HepG2 (cell line): ENCODE measurements around the gene IRF2BPL. TPM values are rescaled to one million over a fixed set of nuclear protein-coding genes. Genes with fewer than 3 reads are reported as not detected.

Experiments used
- ATAC-seq: fragments of 200-7000 bp; cut with Tn5 transposase; 3 replicates; pipeline ENCODE4 v1.9.1; 2020; ENCODE audit warnings: mild to moderate bottlenecking, moderate library complexity
- BruUV-seq: library from RNA; stranded (reverse); fragments of 400-500 nt; replicated peaks from 2 replicates; lab custom pipeline; 2021; lab: Mats Ljungman, UMichigan
- CTCF ChIA-PET: fragments of 300-600 bp; formaldehyde crosslinking; extraction: SDS; loops from one replicate; lab custom pipeline; 2021; ENCODE audit warnings: low total read pairs, inconsistent platforms, low intra/inter-chr PET ratio; lab: Yijun Ruan, JAX
- POLR2A ChIA-PET: fragments of 350-600 bp; sonication (Branson Sonifier 250); formaldehyde crosslinking; loops from one replicate; lab custom pipeline; 2020; ENCODE audit warnings: antibody characterized with exemption, inconsistent platforms; lab: Yijun Ruan, JAX
- DNase-seq: peaks from one replicate; pipeline ENCODE4 v3.0.0-alpha.2; 2015; ENCODE audit warnings: low spot score
- FAIRE-seq: peaks from 3 replicates; lab custom pipeline; 2011; peaks lifted over from hg19 to GRCh38; lab: Jason Lieb, UNC
- H2AFZ ChIP-seq: one replicate; pipeline ENCODE4 v1.6.1; 2011; ENCODE audit warnings: low read length, inconsistent platforms
- H3K27ac ChIP-seq: fragments of 300-600 bp; 3 replicates; pipeline ENCODE4 v1.8.0; 2011; ENCODE audit warnings: mixed run types, mild to moderate bottlenecking, mixed read lengths, low read length, inconsistent platforms; ENCODE audit not compliant: insufficient read depth; ENCODE audit errors: extremely low read length
- H3K27me3 ChIP-seq, 2 experiments: fragments of 200-600 bp in 1 of 2; 2 replicates in 1 of 2; 3 replicates in 1 of 2; pipeline versions ENCODE4 v1.6.0 to v1.8.0; 2011; ENCODE audit warnings: low read length in 2 of 2, mild to moderate bottlenecking in 2 of 2, moderate library complexity in 2 of 2, inconsistent platforms in 1 of 2; ENCODE audit not compliant: insufficient read depth in 2 of 2, control insufficient read depth in 1 of 2
- H3K36me3 ChIP-seq, 2 experiments: fragments of 200-600 bp in 1 of 2; replicated peaks in 1 of 2; 2 replicates in 1 of 2; 3 replicates in 1 of 2; pipeline versions ENCODE4 v1.5.1 to v1.8.0; 2011; ENCODE audit warnings: low read length in 2 of 2, inconsistent platforms in 1 of 2; ENCODE audit not compliant: insufficient read depth in 2 of 2, control insufficient read depth in 1 of 2
- H3K4me1 ChIP-seq: 2 replicates; pipeline ENCODE4 v1.5.1; 2012; ENCODE audit warnings: low read length, inconsistent platforms; ENCODE audit not compliant: insufficient read depth
- H3K4me2 ChIP-seq: 2 replicates; pipeline ENCODE4 v1.6.0; 2011; ENCODE audit warnings: low read depth, low read length, inconsistent platforms
- H3K4me3 ChIP-seq, 3 experiments: fragments of 200-600 bp in 1 of 3; sonication (generic), shearing (Covaris generic) in 1 of 3; replicated peaks in 1 of 3; 2 replicates each; pipeline ENCODE4 v1.5.1; 2011 to 2016; ENCODE audit warnings: low read length in 3 of 3, inconsistent platforms in 2 of 3, low read depth in 2 of 3, mild to moderate bottlenecking in 2 of 3, control low read depth in 1 of 3, mixed read lengths in 1 of 3; ENCODE audit not compliant: insufficient read depth in 1 of 3
- H3K79me2 ChIP-seq: one replicate; pipeline ENCODE4 v1.6.1; 2011; ENCODE audit warnings: low read length, inconsistent platforms; ENCODE audit not compliant: insufficient read depth
- H3K9ac ChIP-seq: 2 replicates; pipeline ENCODE4 v1.6.0; 2011; ENCODE audit warnings: mild to moderate bottlenecking, low read depth, low read length, inconsistent platforms; ENCODE audit not compliant: insufficient read depth
- H3K9me3 ChIP-seq: 2 replicates; pipeline ENCODE4 v1.5.1; 2012; ENCODE audit warnings: mild to moderate bottlenecking, low read length
- H4K20me1 ChIP-seq: 2 replicates; pipeline ENCODE4 v1.6.0; 2011; ENCODE audit warnings: inconsistent platforms, mild to moderate bottlenecking, low read length, moderate library complexity; ENCODE audit not compliant: insufficient read depth
- ESRRA ChIP-seq: sonication (generic); formaldehyde crosslinking; IDR thresholded peaks from 2 replicates; pipeline ENCODE4 v1.5.1; 2020; ENCODE audit warnings: mild to moderate bottlenecking, low read depth, missing genetic modification reagents
- POLR2AphosphoS2 ChIP-seq: IDR thresholded peaks from 2 replicates; pipeline ENCODE4 v1.6.1; 2011; ENCODE audit warnings: low read depth, low read length, improper control_type of control experiment
- ZMAT3 ChIP-seq: sonication (generic); formaldehyde crosslinking; conservative IDR thresholded peaks from 2 replicates; pipeline ENCODE4 v1.7.0; 2021; ENCODE audit warnings: missing genetic modification reagents
- ZNF331 ChIP-seq: sonication (generic); formaldehyde crosslinking; IDR thresholded peaks from 2 replicates; pipeline ENCODE4 v1.4.0; 2020; ENCODE audit warnings: missing genetic modification reagents
- ZNF646 ChIP-seq: sonication (generic); formaldehyde crosslinking; IDR thresholded peaks from 2 replicates; pipeline ENCODE4 v1.9.0; 2021; ENCODE audit warnings: mild to moderate bottlenecking, missing genetic modification reagents
- WGBS: methylation state at CpG from one replicate; pipeline ENCODE4 v1.1.6; 2017; ENCODE audit warnings: low lambda C conversion rate; 5-methylcytosine and 5-hydroxymethylcytosine counted together
- in situ Hi-C: cut with HindIII; loops from 2 replicates; pipeline ENCODE4 v1.10.0; 2017; ENCODE audit warnings: low pct_unique_long_range_greater_than_20kb; ENCODE audit not compliant: extremely low pct_ligation_motif_present
- intact Hi-C: fragments of 100-400 bp; cut with micrococcal nuclease; formaldehyde crosslinking; loops from one replicate; pipeline ENCODE4 v1.10.0; 2022; ENCODE audit not compliant: unreplicated experiment
- polyA plus RNA-seq, 8 experiments: library from polyadenylated mRNA; depleted of rRNA in 3 of 8; stranded (reverse) in 7 of 8; unstranded in 1 of 8; fragments of >200 nt; fragmentation: Illumina TruSeq in 4 of 8; extraction: Trizol in 4 of 8; gene quantifications; 2 replicates each; pipeline versions ENCODE4 v1.2.1 to v1.2.3, GENCODE V29; 2011 to 2016; ENCODE audit warnings: low read depth in 4 of 8, missing spikeins in 1 of 8, mixed read lengths in 1 of 8; ENCODE audit not compliant: insufficient read depth in 1 of 8
- total RNA-seq, 5 experiments: library from RNA; depleted of rRNA; stranded (reverse); fragments of >200 nt; fragmentation: Illumina TruSeq; extraction: Trizol; gene quantifications; 2 replicates each; pipeline ENCODE4 v1.2.3, GENCODE V29; 2016; ENCODE audit warnings: low read depth in 1 of 5
- TF ChIP-seq, protein P1 (sequence below): sonication (generic); formaldehyde crosslinking; IDR thresholded peaks from 2 replicates; pipeline ENCODE4 v1.8.0; 2022; ENCODE audit warnings: missing genetic modification reagents, mild to moderate bottlenecking, borderline replicate concordance
- TF ChIP-seq, protein P2 (sequence below): sonication (generic); formaldehyde crosslinking; IDR thresholded peaks from 2 replicates; pipeline ENCODE4 v1.5.1; 2020; ENCODE audit warnings: missing genetic modification reagents, mild to moderate bottlenecking, borderline replicate concordance
- TF ChIP-seq, protein P3 (sequence below): IDR thresholded peaks from 2 replicates; pipeline ENCODE4 v1.6.1; 2016; ENCODE audit warnings: missing genetic modification reagents, missing compliant biosample characterization

IRF2BPL gene
- total and polyA plus RNA-seq, 2 of the 13 experiments (the other 11 are each of a cell fraction or from before 2014, with no cell fraction given), result 6.6 to 8.4 TPM

GRCh38 chr14:77058117-77058516, 29.6 kb upstream of the IRF2BPL start:
- Histone ChIP-seq H2AFZ (no peak overlapping the region), H4K20me1 (no peaks in the 10 kb centered on the region), H3K27ac (no peak overlapping the region), H3K36me3 (no peaks in the 10 kb centered on the region), H3K9ac (no peak overlapping the region), H3K9me3 (no peaks in the 10 kb centered on the region; the same call in 1 of the 2 replicates), H3K4me1 (peaks cover 16% of the 10 kb centered on the region; the same call in 1 of the 2 replicates), H3K4me2 (no peak overlapping the region), H3K79me2 (no peaks in the 10 kb centered on the region), H3K4me3 (no peak overlapping the region), H3K27me3 (peaks cover 2 to 17% of the 10 kb centered on the region in 2 experiments; a peak in 2 of 5 replicates)
- intact Hi-C loops (no loop called here), in situ Hi-C loops (no loop called here)
- 48% methylated on average over 9 of the region's 9 CpGs for WGBS
- FAIRE-seq (no peak), ATAC-seq (no peak), DNase-seq (no peak)
- ChIA-PET CTCF (no interaction called here), POLR2A (no interaction called here)
- BruUV-seq, result no TSS peak
- TF ChIP-seq POLR2AphosphoS2 (no peak), ZMAT3 (CRISPR knock-in tag) (no peak)
- TF ChIP-seq, protein P1, sequence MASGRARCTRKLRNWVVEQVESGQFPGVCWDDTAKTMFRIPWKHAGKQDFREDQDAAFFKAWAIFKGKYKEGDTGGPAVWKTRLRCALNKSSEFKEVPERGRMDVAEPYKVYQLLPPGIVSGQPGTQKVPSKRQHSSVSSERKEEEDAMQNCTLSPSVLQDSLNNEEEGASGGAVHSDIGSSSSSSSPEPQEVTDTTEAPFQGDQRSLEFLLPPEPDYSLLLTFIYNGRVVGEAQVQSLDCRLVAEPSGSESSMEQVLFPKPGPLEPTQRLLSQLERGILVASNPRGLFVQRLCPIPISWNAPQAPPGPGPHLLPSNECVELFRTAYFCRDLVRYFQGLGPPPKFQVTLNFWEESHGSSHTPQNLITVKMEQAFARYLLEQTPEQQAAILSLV (CRISPR knock-in tag), result no peak

- Histone ChIP-seq H3K4me2 (no peak overlapping the region), H3K9me3 (no peaks in the 10 kb centered on the region; the same call in 1 of the 2 replicates), H3K27ac (no peak overlapping the region), H3K4me1 (peaks cover 35% of the 10 kb centered on the region), H3K79me2 (no peaks in the 10 kb centered on the region), H3K9ac (no peak overlapping the region), H4K20me1 (no peaks in the 10 kb centered on the region), H3K27me3 (peaks cover 0 to 17% of the 10 kb centered on the region in 2 experiments; a peak in 1 of 5 replicates), H2AFZ (no peak overlapping the region), H3K4me3 (no peak overlapping the region), H3K36me3 (no peaks in the 10 kb centered on the region)
- no peak for FAIRE-seq
- no CpG with 5 or more reads among the region's 3 CpGs for WGBS
- intact Hi-C loops (no loop called here), in situ Hi-C loops (no loop called here)
- no peak for ATAC-seq
- no peak for DNase-seq
- no TSS peak for BruUV-seq
- POLR2A ChIA-PET, result no interaction called here
- CTCF ChIA-PET, result interaction anchor here (1.7 kb wide), 1 partner anchor 109 kb away, joined by 5 read pairs; no protein-coding TSS in a partner anchor
- TF ChIP-seq ZNF646 (CRISPR knock-in tag), result no peak
- TF ChIP-seq, protein P2, sequence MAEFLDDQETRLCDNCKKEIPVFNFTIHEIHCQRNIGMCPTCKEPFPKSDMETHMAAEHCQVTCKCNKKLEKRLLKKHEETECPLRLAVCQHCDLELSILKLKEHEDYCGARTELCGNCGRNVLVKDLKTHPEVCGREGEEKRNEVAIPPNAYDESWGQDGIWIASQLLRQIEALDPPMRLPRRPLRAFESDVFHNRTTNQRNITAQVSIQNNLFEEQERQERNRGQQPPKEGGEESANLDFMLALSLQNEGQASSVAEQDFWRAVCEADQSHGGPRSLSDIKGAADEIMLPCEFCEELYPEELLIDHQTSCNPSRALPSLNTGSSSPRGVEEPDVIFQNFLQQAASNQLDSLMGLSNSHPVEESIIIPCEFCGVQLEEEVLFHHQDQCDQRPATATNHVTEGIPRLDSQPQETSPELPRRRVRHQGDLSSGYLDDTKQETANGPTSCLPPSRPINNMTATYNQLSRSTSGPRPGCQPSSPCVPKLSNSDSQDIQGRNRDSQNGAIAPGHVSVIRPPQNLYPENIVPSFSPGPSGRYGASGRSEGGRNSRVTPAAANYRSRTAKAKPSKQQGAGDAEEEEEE (CRISPR knock-in tag), result no peak
- peak; percentile 99 for TF ChIP-seq ZNF331 (CRISPR knock-in tag)
- TF ChIP-seq, protein P3, sequence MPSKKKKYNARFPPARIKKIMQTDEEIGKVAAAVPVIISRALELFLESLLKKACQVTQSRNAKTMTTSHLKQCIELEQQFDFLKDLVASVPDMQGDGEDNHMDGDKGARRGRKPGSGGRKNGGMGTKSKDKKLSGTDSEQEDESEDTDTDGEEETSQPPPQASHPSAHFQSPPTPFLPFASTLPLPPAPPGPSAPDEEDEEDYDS, result no peak
- TF ChIP-seq ESRRA (CRISPR knock-in tag), result no peak
Observed at GRCh38 chr14:77055981-77056380, 27.5 kb upstream of the IRF2BPL start.
